Mesenteric fat pad (tissue), 1 donor: ENCODE results near the gene MTHFSD. TPM values are rescaled to one million over a fixed set of nuclear protein-coding genes. Genes with fewer than 3 reads are reported as not detected.

ENCODE experiments used
- DNase-seq: peaks from one replicate; pipeline ENCODE4 v3.0.0-alpha.2; 2020; ENCODE audit warnings: low spot score
- total RNA-seq: library from RNA; stranded (reverse); fragmentation: NEBNext Ultra II Directional; extraction: Animal tissue kit (Norgen Biotek cat#: 25700); gene quantifications from one replicate; pipeline ENCODE4 v1.2.1, GENCODE V29; 2021
- donor health status: DM: yes; HTN: yes; CAD: no.

The MTHFSD gene
- total RNA-seq, 1 donor from 2014 or later: 10.2 TPM

- DNase-seq: peak; percentile 62
Measured at GRCh38 chr16:86570558-86571529, 15.8 kb upstream of the MTHFSD start.

DNA sequence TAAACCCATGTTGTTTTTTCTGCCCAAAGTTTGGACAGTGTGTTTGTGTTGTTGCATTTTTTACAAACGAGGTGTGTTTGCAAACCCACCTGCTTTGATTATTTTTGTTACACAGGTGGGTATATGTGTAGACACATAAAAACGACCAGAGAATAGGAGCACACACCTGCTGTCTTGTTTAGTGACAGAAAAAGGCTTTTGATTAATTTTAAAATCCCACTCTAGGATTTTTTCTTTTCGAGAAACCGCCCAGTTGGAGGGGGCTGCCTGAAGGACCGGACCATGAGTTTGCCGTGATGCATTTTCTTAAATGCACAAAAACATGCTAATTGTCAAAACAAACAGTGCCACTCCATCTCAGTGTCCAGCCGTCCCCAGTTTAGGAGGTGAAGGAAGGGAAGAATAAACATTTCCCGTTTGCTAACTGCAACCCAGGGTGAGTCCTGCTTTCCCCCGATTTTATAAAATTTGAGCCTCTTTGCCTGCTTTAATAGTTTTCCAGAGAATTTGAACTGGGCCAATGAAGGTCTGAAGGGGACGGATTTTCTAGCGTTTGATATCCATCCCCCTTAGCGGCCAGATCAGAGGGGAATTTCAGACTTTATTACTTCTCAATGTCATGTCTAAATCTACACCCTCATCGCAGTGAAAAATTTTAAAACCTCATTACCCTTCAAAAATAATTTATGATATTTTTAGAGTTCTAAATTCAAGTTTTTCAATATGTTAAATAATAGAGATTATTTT lies 14.8 kb upstream of the MTHFSD start:
- DNase-seq: peak; percentile 33

GRCh38 chr16:86568677-86569623 lies 13.9 kb upstream of the MTHFSD start:
- DNase-seq: peak; percentile 87

DNA sequence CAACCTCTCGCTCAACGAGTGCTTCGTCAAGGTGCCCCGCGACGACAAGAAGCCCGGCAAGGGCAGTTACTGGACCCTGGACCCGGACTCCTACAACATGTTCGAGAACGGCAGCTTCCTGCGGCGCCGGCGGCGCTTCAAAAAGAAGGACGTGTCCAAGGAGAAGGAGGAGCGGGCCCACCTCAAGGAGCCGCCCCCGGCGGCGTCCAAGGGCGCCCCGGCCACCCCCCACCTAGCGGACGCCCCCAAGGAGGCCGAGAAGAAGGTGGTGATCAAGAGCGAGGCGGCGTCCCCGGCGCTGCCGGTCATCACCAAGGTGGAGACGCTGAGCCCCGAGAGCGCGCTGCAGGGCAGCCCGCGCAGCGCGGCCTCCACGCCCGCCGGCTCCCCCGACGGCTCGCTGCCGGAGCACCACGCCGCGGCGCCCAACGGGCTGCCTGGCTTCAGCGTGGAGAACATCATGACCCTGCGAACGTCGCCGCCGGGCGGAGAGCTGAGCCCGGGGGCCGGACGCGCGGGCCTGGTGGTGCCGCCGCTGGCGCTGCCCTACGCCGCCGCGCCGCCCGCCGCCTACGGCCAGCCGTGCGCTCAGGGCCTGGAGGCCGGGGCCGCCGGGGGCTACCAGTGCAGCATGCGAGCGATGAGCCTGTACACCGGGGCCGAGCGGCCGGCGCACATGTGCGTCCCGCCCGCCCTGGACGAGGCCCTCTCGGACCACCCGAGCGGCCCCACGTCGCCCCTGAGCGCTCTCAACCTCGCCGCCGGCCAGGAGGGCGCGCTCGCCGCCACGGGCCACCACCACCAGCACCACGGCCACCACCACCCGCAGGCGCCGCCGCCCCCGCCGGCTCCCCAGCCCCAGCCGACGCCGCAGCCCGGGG lies 12.9 kb upstream of the MTHFSD start:
- DNase-seq: peak; percentile 76

GRCh38 chr16:86566966-86567700 lies 12.1 kb upstream of the MTHFSD start:
- peak; percentile 86 for DNase-seq

DNA sequence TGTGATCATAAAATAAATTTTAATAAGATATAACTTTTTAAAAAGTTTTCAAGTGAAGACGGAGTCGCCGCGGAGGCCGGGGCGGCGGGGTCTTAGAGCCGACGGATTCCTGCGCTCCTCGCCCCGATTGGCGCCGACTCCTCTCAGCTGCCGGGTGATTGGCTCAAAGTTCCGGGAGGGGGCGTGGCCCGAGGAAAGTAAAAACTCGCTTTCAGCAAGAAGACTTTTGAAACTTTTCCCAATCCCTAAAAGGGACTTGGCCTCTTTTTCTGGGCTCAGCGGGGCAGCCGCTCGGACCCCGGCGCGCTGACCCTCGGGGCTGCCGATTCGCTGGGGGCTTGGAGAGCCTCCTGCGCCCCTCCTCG lies 11.5 kb upstream of the MTHFSD start, which contains the start of gene FOXC2:
FOXC2 (plus strand) TSS at position 229 of the 365 bp plus-strand sequence. CDS start 507 bp downstream, outside the sequence.
- peak; percentile 92 for DNase-seq

DNA sequence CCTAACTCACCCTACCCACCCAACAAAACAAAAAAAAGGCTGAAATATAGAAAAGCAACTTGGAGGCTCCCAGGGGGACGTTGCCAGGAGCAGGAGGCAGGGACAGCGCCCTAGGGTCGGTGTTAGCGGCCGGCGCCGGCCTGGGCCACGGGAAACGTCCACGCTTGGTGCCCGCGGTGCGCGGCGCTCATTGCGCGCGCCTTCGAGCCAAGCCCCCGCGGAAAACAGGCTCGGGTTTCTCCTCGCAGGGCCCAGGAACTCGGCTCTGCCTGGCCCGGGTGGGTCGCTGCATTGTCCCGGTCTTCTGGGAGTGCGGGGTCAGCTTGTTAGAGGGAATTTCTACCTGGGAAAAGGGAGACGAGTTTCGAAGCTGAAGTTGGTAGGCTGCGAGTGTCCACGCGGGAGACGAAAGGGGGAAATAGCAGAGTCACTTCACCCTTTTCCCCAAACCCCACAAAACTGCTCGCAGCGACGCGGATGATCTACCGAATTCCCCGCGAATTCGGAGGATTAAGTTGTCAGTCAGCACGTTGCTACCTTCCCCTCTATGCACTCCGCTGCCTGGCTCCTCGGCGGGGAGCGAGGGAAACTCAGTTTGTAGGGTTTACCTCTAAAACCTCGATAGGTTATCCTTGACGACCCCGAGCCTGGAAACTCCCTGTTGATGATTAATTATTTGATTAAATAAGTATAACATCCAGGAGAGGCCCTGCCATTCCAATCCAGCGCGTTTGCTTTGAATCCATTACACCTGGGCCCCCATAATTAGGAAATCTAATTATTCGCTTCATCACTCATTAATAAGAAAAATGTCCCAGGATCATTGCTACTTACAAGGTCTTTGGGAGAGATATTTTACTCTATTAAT lies 10.8 kb upstream of the MTHFSD start:
- peak; percentile 85 for DNase-seq

- peak; percentile 53 for DNase-seq
Measured at GRCh38 chr16:86565181-86565631, 10.2 kb upstream of the MTHFSD start.

DNA sequence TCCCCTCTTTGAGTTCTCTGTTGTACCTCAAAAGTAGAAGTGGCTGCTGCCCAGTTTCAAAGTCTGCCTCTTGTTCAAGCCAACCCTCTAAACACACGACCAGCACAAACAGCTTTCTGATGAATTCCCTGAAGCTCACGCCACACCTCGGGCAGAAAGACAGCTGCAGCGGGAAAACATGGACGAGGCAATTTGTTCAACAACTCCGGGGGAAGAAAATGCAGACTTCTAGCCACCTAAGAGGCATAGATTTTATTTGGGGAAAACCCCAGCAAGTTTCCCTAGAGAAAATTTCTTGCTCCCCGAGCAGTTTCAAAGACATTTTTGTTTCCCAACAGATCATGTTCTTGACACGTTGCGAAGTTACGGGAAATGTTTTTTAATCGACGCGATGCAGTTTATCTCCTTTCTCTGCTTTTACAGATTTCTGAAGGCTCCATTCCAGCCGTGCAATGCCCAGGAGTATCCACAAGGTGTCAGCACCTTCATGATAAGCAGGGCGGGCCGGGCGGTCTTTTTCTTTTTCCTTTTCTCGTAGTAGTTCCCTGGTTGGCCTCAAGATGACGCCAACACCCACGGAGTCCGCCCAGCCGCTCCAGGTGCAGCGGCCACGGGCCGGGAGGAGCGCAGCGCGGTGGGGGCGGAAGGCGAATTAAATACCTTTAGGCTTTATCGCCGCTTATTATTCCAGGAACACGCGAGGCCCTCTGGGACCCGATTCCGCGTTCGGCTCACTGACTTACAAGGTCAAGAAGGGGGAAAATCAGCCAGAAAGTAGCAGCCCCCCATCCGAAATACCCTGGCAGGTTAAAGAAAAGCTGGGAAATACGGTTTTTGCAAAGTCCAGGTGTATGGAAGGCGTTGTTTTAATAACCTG lies 8.7 kb upstream of the MTHFSD start:
- DNase-seq: peak; percentile 95

GRCh38 chr16:86562356-86562755 lies 7.3 kb upstream of the MTHFSD start:
- peak; percentile 18 for DNase-seq

DNA sequence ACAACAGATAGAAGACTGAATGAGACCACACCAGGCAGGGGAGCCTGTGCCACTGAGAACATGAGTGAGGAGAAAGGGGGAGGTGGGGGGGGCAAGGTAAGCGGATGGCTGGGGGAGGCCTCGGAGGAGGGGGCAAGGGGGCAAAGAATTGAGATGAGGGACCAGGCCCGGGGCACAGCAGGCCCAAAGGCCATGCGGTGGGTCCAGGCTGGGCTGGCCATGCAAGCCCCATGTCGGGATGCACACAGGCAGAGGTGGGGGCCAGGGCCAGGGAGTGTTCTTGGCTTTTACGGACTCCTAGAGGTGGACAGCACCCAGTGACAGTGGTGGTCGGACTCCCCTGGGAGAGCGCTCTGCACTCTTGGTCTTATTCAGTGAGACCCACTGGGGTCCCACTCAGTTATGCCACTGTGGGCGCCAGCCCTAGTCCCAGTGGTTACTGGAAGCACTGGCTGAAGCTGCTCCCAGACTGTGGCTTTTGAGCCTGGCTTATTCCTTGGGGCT lies 4.8 kb upstream of the MTHFSD start:
- peak; percentile 72 for DNase-seq

- peak; percentile 49 for DNase-seq
Measured at GRCh38 chr16:86558355-86559193, 3.5 kb upstream of the MTHFSD start.

DNA sequence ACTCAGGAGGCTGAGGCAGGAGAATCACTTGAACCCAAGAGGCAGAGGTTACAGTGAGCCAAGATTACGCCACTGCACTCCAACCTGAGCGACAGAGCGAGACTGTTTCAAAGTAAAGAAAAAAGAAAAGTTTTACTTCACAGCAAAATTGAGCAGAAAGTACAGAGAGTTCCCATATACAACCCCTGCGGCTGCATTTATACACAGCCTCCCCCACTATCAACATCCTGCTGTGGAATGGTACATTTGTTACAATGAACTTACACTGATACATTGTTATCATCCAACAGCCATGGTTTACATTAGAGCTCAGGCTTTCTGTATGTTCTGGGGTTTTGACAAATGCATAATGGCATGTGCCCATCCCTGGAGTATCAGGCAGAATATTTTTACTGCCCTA lies 2.6 kb upstream of the MTHFSD start:
- DNase-seq: no peak

DNA sequence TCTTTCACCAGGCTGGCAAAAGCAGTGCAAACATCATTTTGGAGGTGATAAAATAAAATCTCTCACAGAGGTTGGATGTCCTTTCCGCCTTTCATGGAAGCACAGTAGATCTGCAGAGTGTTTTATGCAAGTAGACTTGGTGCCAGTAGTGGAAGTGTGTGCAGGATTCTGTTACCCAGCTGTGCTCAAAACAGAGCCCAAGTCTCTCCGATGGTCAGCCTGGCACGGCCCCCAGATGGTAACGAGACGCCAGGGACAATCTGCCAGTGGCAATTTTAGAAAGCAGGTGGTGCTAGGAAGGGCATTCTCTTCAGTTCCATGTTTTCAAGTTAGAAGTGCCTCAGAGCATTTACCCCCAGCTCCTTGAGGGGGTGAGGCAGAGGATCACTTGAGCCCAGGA lies 1.5 kb upstream of the MTHFSD start:
- DNase-seq: no peak

- no peak for DNase-seq
Measured at GRCh38 chr16:86555704-86556075, 655 bp upstream of the MTHFSD start.

GRCh38 chr16:86554599-86554916 lies 477 bp downstream of the MTHFSD start:
- DNase-seq: no peak
